ENCODE data around the gene MBOAT1. TPM values are rescaled to one million over a fixed set of nuclear protein-coding genes. Genes with fewer than 3 reads are reported as not detected.
"Not testable (repeated sequence)": the region's sequence is repeated elsewhere in the genome, so short reads cannot be mapped to it uniquely, and the experiment has no call there.

The MBOAT1 gene
- total RNA-seq, 1 experiment from 2014 or later = 6.3 TPM

DNA sequence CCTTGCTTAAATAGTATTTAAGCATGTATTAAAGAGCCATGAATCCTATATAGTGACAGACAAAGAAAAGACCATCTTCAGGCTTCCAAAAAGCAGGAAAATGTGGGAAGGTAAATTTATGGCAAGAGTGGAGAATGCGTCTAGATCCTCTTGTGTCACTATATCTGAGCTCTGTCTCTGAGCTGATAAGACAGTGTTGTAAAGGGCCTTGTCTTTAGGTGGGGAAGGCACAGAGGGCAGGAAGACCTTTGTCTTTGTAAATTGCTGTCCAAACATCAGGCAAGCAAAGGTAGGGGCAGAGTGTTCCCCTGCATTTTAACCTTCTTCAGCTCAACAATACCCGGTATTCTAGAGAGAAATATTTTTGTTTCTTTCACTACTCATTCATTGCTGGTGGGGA lies 33.9 kb upstream of the MBOAT1 start:
- H3K27ac ChIP-seq (ENCODE audit: low read depth, low read length, poor library complexity, severe bottlenecking) = no peak overlapping the region
- H3K4me1 ChIP-seq (ENCODE audit: insufficient read depth, low read length, poor library complexity, severe bottlenecking) = peaks cover 7% of the 10 kb centered on the region
- ChIA-PET POLR2A (ENCODE audit: low non-redundant PET) (no interaction called here), CTCF (no interaction called here)
- H3K9me3 ChIP-seq (ENCODE audit: low read depth, low read length, poor library complexity, severe bottlenecking) = no peaks in the 10 kb centered on the region
- DNase-seq (ENCODE audit: low spot score) = no peak
- intact Hi-C loops (cut with micrococcal nuclease; ENCODE audit: unreplicated experiment) = no loop called here
- H3K36me3 ChIP-seq (ENCODE audit: insufficient read depth, low read length, poor library complexity, severe bottlenecking) = no peaks in the 10 kb centered on the region
- TF ChIP-seq, protein P1, sequence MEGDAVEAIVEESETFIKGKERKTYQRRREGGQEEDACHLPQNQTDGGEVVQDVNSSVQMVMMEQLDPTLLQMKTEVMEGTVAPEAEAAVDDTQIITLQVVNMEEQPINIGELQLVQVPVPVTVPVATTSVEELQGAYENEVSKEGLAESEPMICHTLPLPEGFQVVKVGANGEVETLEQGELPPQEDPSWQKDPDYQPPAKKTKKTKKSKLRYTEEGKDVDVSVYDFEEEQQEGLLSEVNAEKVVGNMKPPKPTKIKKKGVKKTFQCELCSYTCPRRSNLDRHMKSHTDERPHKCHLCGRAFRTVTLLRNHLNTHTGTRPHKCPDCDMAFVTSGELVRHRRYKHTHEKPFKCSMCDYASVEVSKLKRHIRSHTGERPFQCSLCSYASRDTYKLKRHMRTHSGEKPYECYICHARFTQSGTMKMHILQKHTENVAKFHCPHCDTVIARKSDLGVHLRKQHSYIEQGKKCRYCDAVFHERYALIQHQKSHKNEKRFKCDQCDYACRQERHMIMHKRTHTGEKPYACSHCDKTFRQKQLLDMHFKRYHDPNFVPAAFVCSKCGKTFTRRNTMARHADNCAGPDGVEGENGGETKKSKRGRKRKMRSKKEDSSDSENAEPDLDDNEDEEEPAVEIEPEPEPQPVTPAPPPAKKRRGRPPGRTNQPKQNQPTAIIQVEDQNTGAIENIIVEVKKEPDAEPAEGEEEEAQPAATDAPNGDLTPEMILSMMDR (conservative IDR thresholded peaks at IDR 0.05; ENCODE audit: low read depth, low read length) = no peak
- no peak for TF ChIP-seq EZH2 (IDR thresholded peaks at IDR 0.05; ENCODE audit: borderline replicate concordance, low read depth, low read length, poor library complexity, severe bottlenecking)
- no peak overlapping the region for H3K4me3 ChIP-seq (ENCODE audit: low read depth, low read length, poor library complexity, severe bottlenecking)
- no TSS peak for BruUV-seq (replicated peaks)
- H3K27me3 ChIP-seq (replicated peaks; ENCODE audit: insufficient read depth, low read depth, low read length, poor library complexity) = no peaks in the 10 kb centered on the region

DNA sequence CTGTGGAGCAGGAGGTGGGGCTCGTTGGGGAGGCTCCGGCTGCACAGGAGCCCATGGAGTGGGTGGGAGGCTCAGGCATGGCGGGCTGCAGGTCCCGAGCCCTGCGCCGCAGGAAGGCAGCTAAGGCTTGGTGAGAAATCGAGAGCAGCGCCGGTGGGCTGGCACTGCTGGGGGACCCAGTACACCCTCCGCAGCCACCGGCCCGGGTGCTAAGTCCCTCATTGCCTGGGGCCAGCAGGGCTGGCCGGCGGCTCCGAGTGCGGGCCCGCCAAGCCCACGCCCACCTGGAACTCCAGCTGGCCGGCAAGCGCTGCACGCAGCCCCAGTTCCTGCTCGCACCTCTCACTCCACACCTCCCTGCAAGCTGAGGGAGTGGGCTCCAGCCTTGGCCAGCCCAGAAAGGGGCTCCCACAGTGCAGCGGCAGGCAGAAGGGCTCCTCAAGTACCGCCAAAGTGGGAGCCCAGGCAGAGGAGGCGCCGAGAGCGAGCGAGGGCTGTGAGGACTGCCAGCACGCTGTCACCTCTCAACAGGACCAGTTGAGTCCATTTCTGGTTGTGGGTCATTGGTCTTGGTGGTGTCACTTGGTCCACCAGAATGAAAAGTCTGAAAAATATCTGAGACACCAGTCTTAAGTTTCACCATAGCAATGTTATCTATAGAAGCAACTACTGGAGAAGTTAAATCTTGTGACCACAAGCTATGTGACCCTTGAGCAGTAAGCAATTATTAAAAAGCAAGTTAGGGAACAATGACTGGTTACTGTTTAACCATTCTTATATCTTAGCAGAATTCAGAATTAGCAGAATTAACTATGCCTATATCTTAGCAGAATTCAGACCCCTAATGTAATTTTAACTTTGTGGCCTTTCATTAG lies 32.8 kb upstream of the MBOAT1 start:
- H3K27ac ChIP-seq (ENCODE audit: low read depth, low read length, poor library complexity, severe bottlenecking); POLR2A ChIA-PET (ENCODE audit: low non-redundant PET); CTCF ChIA-PET; H3K27me3 ChIP-seq (replicated peaks; ENCODE audit: insufficient read depth, low read depth, low read length, poor library complexity); H3K9me3 ChIP-seq (ENCODE audit: low read depth, low read length, poor library complexity, severe bottlenecking); H3K36me3 ChIP-seq (ENCODE audit: insufficient read depth, low read length, poor library complexity, severe bottlenecking); BruUV-seq (replicated peaks); intact Hi-C loops (cut with micrococcal nuclease; ENCODE audit: unreplicated experiment); H3K4me3 ChIP-seq (ENCODE audit: low read depth, low read length, poor library complexity, severe bottlenecking); H3K4me1 ChIP-seq (ENCODE audit: insufficient read depth, low read length, poor library complexity, severe bottlenecking); DNase-seq (ENCODE audit: low spot score): not testable (repeated sequence)

DNA sequence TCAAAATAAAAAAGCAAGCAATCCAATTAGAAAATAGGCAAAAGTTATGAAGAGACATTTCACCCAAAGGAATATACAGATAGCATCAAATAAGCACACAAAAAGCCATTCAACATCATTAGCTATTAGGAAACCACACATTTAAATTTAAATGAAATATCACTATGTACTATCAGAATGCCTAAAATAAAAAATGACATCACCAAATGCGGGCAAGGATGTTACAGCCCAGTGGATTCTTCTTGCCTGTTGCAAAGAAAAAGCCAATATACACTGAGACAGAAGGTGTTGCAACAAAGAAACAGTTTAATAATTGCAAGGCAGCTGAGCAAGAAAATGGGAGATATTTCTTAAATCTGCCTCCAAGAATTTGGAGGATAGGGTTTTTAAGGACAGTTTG lies 31.0 kb upstream of the MBOAT1 start:
- H3K9me3 ChIP-seq (ENCODE audit: low read depth, low read length, poor library complexity, severe bottlenecking) = no peaks in the 10 kb centered on the region
- POLR2A ChIA-PET (ENCODE audit: low non-redundant PET) = no interaction called here
- intact Hi-C loops (cut with micrococcal nuclease; ENCODE audit: unreplicated experiment) = no loop called here
- H3K27ac ChIP-seq (ENCODE audit: low read depth, low read length, poor library complexity, severe bottlenecking) = no peak overlapping the region
- H3K27me3 ChIP-seq (replicated peaks; ENCODE audit: insufficient read depth, low read depth, low read length, poor library complexity) = no peaks in the 10 kb centered on the region
- CTCF ChIA-PET = no interaction called here
- no TSS peak for BruUV-seq (replicated peaks)
- H3K4me3 ChIP-seq (ENCODE audit: low read depth, low read length, poor library complexity, severe bottlenecking) = no peak overlapping the region
- H3K4me1 ChIP-seq (ENCODE audit: insufficient read depth, low read length, poor library complexity, severe bottlenecking) = peaks cover 7% of the 10 kb centered on the region
- DNase-seq (ENCODE audit: low spot score) = no peak
- TF ChIP-seq EZH2 (IDR thresholded peaks at IDR 0.05; ENCODE audit: borderline replicate concordance, low read depth, low read length, poor library complexity, severe bottlenecking) = no peak
- TF ChIP-seq, protein P1 (conservative IDR thresholded peaks at IDR 0.05; ENCODE audit: low read depth, low read length) = no peak
- H3K36me3 ChIP-seq (ENCODE audit: insufficient read depth, low read length, poor library complexity, severe bottlenecking) = no peaks in the 10 kb centered on the region

DNA sequence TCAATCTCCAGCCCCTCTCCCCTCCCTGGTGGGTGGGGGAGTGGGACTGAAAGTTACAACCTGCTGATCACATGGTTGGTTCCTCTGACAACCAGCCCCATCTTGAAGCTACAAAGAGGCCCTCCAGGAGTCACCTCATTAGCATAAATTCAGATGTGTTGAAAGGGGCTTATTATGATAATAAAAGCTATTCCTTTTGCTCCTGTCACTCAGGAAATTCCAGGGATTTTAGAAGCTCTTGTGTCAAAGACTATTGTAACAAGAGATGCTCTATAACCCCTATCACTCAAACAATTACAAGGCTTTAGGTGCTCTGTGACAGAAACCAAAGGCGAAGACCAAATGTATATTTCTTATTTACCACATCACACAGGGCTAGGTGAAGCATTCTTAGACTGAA lies 30.1 kb upstream of the MBOAT1 start:
- ChIA-PET POLR2A (ENCODE audit: low non-redundant PET) (no interaction called here), CTCF (no interaction called here)
- DNase-seq (ENCODE audit: low spot score) = peak; percentile 22
- H3K36me3 ChIP-seq (ENCODE audit: insufficient read depth, low read length, poor library complexity, severe bottlenecking) = no peaks in the 10 kb centered on the region
- no peaks in the 10 kb centered on the region for H3K27me3 ChIP-seq (replicated peaks; ENCODE audit: insufficient read depth, low read depth, low read length, poor library complexity)
- intact Hi-C loops (cut with micrococcal nuclease; ENCODE audit: unreplicated experiment) = no loop called here
- no peaks in the 10 kb centered on the region for H3K9me3 ChIP-seq (ENCODE audit: low read depth, low read length, poor library complexity, severe bottlenecking)
- H3K27ac ChIP-seq (ENCODE audit: low read depth, low read length, poor library complexity, severe bottlenecking) = no peak overlapping the region
- H3K4me3 ChIP-seq (ENCODE audit: low read depth, low read length, poor library complexity, severe bottlenecking) = no peak overlapping the region
- no peak for TF ChIP-seq EZH2 (IDR thresholded peaks at IDR 0.05; ENCODE audit: borderline replicate concordance, low read depth, low read length, poor library complexity, severe bottlenecking)
- TF ChIP-seq, protein P1 (conservative IDR thresholded peaks at IDR 0.05; ENCODE audit: low read depth, low read length) = no peak
- peaks cover 7% of the 10 kb centered on the region for H3K4me1 ChIP-seq (ENCODE audit: insufficient read depth, low read length, poor library complexity, severe bottlenecking)
- BruUV-seq (replicated peaks) = no TSS peak

Measured in A673 (cell line).